Measurements from ENCODE around the gene ARHGAP20. TPM values are rescaled to one million over a fixed set of nuclear protein-coding genes. Genes with fewer than 3 reads are reported as not detected.

ARHGAP20 gene
- total RNA-seq, 4 donors from 2014 or later, result 1.4 to 4.8 (median 2.5) TPM

DNA sequence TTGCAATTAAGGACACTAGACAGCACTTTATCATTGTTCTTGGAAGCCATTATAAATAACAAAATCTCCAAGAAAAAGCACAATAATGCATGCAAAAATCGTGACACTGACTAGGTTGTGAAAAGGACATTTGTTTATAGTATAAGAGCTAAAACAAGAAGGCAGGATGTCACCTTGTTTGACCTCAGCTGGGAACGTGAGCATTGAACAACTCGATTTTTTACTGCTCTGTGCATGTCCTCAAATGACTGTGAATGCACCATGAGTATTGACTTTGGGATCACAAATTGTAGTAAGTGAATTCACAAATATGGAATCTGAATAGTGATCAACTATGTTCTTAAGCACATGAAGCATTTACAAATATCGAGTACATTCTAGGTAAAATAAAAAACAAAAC lies 35.3 kb upstream of the ARHGAP20 start:
- WGBS, 2 donors, result 47 to 48% methylated on average over 4 of the region's 4 CpGs
- Histone ChIP-seq H3K27me3 (no peaks in the 10 kb centered on the region), H3K27ac (no peak overlapping the region), H3K9me3 (no peaks in the 10 kb centered on the region), H3K36me3 (no peaks in the 10 kb centered on the region), H3K4me1 (no peaks in the 10 kb centered on the region), H3K4me3 (no peak overlapping the region)
- no peak for DNase-seq
- intact Hi-C loops (cut with DNase I), result no loop called here
- TF ChIP-seq POLR2A (IDR thresholded peaks at IDR 0.05), result no peak
- TF ChIP-seq, protein P1, sequence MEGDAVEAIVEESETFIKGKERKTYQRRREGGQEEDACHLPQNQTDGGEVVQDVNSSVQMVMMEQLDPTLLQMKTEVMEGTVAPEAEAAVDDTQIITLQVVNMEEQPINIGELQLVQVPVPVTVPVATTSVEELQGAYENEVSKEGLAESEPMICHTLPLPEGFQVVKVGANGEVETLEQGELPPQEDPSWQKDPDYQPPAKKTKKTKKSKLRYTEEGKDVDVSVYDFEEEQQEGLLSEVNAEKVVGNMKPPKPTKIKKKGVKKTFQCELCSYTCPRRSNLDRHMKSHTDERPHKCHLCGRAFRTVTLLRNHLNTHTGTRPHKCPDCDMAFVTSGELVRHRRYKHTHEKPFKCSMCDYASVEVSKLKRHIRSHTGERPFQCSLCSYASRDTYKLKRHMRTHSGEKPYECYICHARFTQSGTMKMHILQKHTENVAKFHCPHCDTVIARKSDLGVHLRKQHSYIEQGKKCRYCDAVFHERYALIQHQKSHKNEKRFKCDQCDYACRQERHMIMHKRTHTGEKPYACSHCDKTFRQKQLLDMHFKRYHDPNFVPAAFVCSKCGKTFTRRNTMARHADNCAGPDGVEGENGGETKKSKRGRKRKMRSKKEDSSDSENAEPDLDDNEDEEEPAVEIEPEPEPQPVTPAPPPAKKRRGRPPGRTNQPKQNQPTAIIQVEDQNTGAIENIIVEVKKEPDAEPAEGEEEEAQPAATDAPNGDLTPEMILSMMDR (IDR thresholded peaks at IDR 0.05), result no peak

DNA sequence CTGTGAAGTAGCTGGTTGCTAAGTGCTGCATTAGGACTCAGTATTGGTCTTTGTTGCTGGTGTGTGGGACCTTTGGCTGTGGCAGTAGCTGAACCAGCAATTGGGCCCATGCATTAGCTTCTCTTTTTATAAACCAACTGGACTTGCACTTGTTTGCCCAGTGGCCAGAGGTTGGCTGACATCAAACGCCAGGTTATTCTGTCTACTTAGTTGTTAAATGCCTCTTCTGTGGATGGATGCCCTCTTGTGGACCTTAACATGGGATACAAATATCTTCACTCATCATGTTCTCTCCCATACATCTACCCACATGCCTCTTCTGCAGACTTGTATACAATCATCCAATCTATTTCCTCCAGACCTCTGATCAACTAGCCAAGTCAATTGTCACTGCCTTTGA lies 26.4 kb upstream of the ARHGAP20 start:
- TF ChIP-seq POLR2A (IDR thresholded peaks at IDR 0.05), result no peak
- TF ChIP-seq, protein P1 (IDR thresholded peaks at IDR 0.05), result no peak
- H3K36me3 ChIP-seq, result no peaks in the 10 kb centered on the region
- no peak for DNase-seq
- H3K27me3 ChIP-seq, result no peaks in the 10 kb centered on the region
- H3K4me3 ChIP-seq, result no peak overlapping the region
- 75 to 82% methylated on average over 1 of the region's 1 CpG for WGBS, 2 donors
- no peak overlapping the region for H3K27ac ChIP-seq
- H3K4me1 ChIP-seq, result no peaks in the 10 kb centered on the region
- no peaks in the 10 kb centered on the region for H3K9me3 ChIP-seq
- intact Hi-C loops (cut with DNase I), result no loop called here

DNA sequence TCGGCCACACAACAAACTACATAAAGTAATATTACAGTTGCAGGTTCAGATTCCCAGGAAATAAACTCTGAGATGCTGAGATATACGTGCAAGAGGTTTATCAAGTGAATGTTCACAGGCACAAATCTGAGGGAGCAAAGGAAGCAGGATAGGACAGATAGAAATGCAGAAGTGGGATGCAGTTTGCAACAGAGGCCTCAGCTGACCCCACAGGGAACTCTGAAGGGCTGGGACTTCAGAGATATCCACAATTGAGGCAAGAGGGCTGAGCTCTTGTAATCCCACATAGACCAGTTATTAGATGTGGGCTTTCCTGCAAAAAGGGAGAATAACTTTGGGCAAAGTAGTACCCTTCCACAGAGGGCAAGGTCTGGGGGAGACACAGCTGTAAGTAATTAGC lies 25.4 kb upstream of the ARHGAP20 start:
- H3K27ac ChIP-seq, result no peak overlapping the region
- no peaks in the 10 kb centered on the region for H3K36me3 ChIP-seq
- no peak for TF ChIP-seq POLR2A (IDR thresholded peaks at IDR 0.05)
- TF ChIP-seq, protein P1 (IDR thresholded peaks at IDR 0.05), result no peak
- no peak overlapping the region for H3K4me3 ChIP-seq
- DNase-seq, result no peak
- 64 to 75% methylated on average over 2 of the region's 2 CpGs for WGBS, 2 donors
- no peaks in the 10 kb centered on the region for H3K27me3 ChIP-seq
- H3K4me1 ChIP-seq, result no peaks in the 10 kb centered on the region
- intact Hi-C loops (cut with DNase I), result no loop called here
- H3K9me3 ChIP-seq, result no peaks in the 10 kb centered on the region

DNA sequence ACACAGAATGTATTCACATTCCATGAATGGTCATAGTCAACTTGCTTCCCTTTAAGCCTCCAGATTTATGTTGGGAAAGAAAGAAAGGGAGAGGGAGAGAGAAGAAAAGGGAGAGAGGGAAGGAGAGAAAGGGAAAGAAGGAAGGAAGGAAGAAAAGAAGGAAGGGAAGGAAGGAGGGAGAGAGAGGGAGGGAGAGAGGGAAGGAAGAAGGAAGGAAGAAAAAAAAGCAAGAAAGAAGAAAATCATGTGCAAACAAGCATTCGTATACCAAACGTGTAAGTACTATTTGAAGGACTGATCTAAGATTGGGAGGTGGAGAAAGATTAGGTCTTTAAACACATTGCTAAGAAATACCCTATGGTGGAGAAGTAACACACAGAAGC lies 23.9 kb upstream of the ARHGAP20 start:
- H3K36me3 ChIP-seq, result no peaks in the 10 kb centered on the region
- no peak overlapping the region for H3K27ac ChIP-seq
- no peaks in the 10 kb centered on the region for H3K4me1 ChIP-seq
- intact Hi-C loops (cut with DNase I), result no loop called here
- H3K27me3 ChIP-seq, result no peaks in the 10 kb centered on the region
- 72 to 76% methylated on average over 2 of the region's 2 CpGs for WGBS, 2 donors
- DNase-seq, result no peak
- no peak overlapping the region for H3K4me3 ChIP-seq
- TF ChIP-seq, protein P1 (IDR thresholded peaks at IDR 0.05), result no peak
- no peak for TF ChIP-seq POLR2A (IDR thresholded peaks at IDR 0.05)
- no peaks in the 10 kb centered on the region for H3K9me3 ChIP-seq

DNA sequence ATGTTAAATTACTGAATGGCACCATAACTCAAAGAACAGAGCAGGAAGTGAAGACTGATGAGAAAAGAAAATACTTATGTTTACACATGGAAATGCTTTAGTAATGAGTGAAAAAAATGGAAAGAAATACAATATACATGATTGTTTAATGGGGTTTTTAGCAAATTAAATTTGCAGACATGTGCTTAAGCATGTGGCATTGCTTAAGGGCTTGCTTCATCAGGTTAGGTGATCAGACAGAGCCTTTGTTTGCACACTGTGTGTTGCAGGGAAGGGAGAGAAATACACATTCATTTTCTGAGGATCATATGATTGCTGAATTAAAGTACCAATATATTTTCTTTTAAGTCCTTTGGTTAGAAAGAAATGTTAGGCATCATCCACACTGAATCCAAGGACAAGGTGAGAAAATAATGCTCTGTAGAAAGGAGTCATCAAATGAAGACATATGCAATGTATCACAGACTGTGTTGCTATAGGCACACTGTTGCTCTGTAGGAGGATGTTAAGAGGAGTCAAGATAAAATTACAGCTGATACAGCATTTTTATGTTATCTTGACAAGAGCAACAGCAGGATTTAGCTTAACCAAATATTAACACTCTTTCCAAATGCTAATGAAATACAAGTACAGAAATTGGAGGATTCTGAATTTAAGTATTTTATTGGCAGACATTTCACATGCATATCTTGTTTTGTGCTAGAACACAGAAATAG lies 23.4 kb upstream of the ARHGAP20 start:
- DNase-seq, result no peak
- Histone ChIP-seq H3K27me3 (no peaks in the 10 kb centered on the region), H3K4me1 (no peaks in the 10 kb centered on the region), H3K27ac (no peak overlapping the region), H3K36me3 (no peaks in the 10 kb centered on the region), H3K9me3 (no peaks in the 10 kb centered on the region), H3K4me3 (no peak overlapping the region)
- no peak for TF ChIP-seq POLR2A (IDR thresholded peaks at IDR 0.05)
- TF ChIP-seq, protein P1 (IDR thresholded peaks at IDR 0.05), result no peak
- intact Hi-C loops (cut with DNase I), result no loop called here
